HL-60 (cell line): ENCODE measurements around the gene TMX1.

ENCODE experiments used
- CTCF ChIP-seq: IDR thresholded peaks from one replicate; pipeline ENCODE4 v1.5.1; 2011; ENCODE audit warnings: low read length, control low read depth, inconsistent platforms; ENCODE audit not compliant: insufficient read depth
- REST ChIP-seq: IDR thresholded peaks from 2 replicates; pipeline ENCODE4 v1.6.1; 2012; ENCODE audit warnings: low read depth; ENCODE audit not compliant: insufficient replicate concordance

GRCh38 chr14:51291016-51291415, 51.0 kb downstream of the TMX1 start:
- no peak for TF ChIP-seq CTCF
- TF ChIP-seq REST = no peak
